Cerebellar cortex (tissue), 1 donor: Measurements from ENCODE around the gene OSBPL10.

ENCODE experiments used
- DNase-seq: peaks from one replicate; pipeline ENCODE4 v3.0.0-alpha.2; 2015; ENCODE audit warnings: low spot score

The OSBPL10 gene

DNA sequence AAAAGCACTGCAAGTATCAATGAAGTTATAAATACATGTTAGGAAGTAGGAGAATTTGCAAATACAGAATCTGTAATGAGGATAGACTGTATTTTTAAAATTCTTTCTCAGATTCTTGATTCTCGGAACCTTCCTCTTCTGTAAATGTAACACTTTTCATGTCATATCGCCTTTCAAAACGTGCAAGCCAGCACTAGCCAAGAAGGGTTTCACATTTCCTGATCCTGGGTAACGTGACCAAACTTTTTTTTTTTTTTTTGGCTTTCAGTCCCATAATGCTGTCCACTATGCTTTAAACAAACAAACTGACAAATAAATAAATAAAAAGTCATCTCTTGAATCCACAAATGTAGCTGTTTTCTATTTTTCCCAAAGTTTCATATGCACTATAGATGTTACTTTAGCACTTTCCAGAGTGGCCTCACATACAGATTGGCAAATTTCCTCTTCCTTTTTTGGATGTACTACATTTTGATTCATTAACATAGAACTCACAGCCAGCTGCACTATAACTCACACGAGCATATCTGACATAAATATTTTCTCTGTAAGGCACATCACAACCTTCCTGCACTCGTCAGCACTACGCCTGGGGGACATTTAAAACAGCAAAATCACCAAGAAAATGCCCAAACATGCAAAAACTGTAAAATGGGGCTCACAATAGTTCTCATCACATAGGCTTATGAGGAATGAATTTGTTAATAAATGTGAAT is 208.1 kb downstream of the OSBPL10 start:
- DNase-seq = no peak

GRCh38 chr3:31772272-31772671 is 208.8 kb downstream of the OSBPL10 start:
- DNase-seq = no peak

GRCh38 chr3:31770822-31771326 is 210.2 kb downstream of the OSBPL10 start:
- DNase-seq = no peak

DNA sequence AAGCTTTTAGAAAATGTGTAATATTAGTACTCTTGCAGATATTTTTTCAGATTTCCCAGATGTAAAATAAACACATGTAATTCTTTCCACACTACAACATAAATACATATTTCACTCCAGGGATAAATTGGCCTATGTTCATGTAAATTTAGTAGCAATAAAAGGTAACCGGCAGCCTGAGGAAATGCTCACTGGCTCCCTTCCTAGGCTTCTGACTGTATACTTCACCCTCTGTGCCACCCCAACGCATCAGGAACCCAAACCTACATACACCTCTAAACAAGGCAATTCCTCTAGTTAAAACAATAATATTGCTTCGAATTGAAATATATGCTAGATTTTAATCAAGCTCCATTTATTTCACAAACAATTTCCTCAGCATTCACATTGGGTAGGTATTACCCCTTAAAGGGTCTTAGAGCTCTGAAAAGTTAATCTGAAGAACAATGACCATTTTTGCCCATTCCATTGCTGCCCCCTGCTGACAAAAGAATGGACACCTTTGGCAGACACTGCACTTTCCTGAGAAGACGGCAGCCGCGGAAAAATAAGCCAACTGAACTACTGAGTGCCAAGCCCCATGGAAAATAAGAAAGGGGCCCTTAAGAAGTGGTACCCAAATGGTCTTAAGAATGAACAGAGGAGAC is 212.5 kb downstream of the OSBPL10 start:
- peak; percentile 68 for DNase-seq

- no peak for DNase-seq
These were observed 213.1 kb downstream of the OSBPL10 start for GRCh38 chr3:31767920-31768319.

GRCh38 chr3:31766669-31767068 is 214.4 kb downstream of the OSBPL10 start:
- DNase-seq = no peak

DNA sequence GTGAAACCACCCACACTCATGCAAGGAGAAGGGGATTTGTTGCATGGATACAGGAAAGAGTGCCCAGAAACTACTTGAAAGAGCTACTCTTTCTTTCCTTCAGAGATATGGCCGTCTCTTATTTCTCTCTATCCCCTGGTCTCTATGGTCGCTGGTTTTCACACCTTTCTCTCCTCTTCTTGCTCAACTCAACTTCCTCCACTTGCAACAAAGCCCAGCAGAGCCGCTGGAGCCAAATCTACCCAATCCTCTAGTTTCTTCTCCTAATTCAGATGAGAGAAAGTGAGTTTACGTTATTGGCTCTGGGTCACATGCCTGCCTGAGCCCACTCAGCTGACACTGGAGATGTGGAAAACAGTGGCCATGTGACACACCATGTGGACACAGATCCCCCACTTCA is 215.2 kb downstream of the OSBPL10 start:
- DNase-seq = no peak

DNA sequence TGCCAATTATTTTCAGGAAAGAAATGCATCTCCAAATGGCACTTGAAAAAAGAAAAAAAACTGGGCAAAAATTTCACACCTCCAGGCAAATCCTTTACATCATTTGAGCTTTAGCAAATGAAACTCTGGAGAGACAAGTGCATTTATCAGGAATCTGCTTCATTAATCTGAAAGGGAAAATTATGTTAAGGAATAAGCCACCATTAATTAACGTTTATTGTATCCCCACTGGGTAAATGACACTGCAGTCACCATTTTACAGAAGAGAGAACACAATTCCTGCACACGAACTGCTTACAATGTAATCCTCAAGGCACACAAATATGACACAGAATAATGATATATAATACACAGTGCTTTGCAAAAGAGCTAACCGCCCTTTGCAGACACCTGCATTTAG is 217.3 kb downstream of the OSBPL10 start:
- no peak for DNase-seq

DNA sequence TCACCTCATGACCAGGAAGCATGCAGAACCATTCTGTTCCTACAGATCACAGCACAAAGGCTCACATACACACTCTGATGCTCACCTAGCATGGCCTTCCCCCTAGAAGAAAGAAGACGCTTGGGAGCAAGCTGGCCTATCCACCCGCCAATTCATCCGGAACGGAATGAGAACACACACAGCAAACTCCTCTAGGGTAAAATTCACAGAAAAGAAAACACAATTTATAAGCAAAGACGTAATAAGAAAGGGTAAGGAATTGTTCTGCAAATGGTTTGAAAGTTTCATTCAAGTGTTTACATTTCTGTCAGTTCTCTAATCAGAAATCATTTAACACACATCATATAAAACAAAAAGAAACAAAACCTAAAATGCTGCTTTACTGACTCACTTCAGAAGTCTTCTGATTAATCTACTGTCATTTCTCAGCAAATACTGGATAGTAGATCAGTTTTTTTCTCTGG is 218.1 kb downstream of the OSBPL10 start:
- no peak for DNase-seq

DNA sequence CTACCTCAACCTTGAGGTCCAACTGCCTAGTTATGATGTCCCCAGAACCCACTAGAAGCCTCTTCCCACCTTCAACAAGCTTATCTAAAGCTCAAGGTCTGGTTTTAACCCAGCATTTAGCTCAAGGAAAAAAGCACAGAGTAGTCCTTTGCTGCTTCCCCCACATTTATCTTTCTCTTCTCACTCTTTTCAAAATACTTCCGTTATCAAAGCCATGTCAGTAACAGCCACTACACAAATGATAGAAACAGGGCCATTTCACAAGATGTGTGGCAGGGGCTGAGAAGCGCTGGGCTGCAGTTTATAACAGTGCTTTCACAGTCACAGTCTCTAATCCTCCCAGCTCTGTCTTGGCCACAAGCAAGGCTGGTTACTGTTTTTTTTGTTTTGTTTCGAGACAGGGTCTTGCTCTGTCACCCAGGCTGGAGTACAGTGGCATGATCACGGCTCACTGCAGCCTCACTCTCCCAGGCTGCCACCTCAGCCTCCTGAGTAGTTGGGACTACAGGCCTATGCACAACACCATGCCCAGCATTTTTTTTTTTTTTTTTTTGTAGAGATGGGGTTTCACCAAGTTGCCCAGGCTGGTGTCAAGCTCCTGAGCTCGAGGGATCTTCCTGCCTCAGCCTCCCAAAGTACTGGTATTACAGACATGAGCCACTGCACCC is 218.8 kb downstream of the OSBPL10 start:
- no peak for DNase-seq

GRCh38 chr3:31760654-31761053 is 220.4 kb downstream of the OSBPL10 start:
- no peak for DNase-seq

DNA sequence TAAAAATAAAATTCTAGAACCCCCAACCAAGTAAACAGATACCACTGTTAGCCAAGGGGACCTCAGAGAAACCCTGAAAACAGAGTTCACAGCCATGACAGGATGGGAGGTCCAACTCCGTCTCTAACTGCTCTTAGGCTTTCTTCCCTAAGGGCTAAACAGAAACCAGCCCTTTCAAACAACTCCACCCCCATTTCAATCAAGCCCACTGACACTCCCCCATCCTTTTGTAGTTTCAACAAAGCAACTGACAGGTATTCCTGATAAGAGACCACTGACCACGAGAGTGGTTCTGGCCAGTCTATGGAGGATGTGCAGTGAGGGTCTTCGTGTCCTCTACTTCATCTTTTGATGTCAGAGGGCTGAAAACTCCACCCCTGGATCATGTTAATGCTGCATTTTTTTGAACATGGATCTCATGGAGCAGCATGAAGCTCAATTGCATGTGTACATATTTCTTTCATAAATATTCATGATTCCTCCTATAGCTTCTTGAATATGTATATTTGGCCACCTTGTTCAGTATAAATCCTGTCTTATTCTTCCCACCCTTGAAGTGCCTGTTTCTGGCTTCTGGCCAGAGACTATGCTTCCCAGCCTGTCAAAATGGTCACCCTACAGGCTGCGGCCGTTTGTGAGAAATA is 222.6 kb downstream of the OSBPL10 start:
- DNase-seq = no peak

DNA sequence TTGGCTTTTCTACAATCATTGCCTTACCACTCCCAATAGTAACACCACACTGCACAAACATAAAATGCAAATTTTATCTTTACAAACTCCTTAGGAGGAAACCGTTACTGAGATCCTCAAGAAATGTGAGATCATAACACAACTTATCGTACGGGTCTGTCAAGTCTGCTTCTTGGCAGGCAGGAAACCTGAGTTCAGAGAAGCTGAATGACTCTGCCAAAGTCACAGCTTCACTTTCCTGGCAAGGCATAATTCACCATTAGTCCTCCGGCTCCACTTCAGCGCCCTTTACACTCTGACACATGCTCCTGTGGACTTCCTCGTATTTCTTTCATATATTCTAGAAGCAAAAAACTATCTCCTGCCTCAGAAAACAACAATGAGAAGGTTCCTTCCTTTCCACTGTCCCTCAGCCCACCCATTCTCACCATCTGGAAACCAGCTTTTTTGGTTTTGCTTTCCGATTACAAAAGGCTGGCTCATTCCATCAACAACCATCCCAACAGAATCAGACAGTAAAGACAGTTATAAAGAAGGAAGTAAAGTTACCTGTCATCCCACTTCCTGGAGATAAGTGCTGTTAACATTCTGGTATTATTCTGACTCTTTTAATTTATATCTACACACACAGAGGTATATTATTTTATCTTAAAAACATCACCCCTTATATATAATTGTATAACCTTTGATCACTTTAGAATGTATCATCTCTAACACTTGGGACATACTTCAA is 225.0 kb downstream of the OSBPL10 start:
- no peak for DNase-seq

GRCh38 chr3:31754575-31755278 is 226.3 kb downstream of the OSBPL10 start:
- DNase-seq = no peak

DNA sequence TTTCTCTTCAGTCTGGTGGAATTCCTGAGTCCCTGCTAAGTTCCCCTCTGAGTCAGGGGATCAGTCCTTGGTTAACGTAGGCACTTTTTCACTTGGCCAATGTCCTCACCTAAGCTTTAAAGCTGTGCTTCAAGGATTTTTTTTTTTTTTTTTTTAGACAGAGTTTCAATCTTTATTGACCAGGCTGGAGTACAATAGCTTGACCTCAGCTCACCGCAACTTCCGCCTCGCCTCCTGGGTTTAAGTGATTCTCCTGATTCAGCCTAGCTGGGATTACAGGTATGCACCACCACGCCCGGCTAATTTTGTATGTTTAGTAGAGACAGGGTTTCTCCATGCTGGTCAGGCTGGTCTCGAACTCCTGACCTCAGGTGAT is 228.0 kb downstream of the OSBPL10 start:
- DNase-seq = no peak

DNA sequence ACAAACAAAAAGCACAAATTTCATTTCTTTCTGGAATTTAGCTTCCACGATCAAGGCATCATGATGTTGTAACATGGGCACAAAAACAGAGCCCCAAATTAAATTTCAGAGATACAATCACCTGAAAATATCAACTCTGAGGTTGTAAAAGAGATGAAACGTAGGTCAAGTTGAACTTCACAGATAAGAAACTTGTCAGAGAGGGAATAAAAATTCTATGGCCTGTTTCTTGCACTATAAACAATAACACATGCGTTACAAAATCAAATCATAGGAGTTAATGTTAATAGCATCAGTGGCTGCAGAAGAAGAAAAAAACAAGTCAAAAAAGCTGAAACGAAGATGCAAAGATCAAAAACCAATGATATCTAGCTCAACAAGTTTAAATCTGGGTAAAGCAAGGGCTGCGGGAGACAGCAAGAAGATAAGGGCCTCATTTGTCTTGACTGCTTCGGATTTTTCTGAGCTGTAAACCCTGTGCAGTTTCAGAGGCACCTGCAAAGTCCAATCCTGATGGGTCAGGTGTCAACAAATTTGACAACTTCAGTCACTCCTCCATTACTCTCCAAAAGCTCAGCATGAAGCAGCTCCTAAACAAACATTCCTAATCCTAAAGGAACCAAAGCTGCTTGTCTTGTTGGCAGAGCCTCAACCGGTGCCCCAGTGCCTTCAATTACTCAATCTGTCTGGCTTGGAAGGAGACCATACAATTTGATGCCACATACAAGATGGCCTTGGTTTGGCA is 228.6 kb downstream of the OSBPL10 start:
- no peak for DNase-seq

DNA sequence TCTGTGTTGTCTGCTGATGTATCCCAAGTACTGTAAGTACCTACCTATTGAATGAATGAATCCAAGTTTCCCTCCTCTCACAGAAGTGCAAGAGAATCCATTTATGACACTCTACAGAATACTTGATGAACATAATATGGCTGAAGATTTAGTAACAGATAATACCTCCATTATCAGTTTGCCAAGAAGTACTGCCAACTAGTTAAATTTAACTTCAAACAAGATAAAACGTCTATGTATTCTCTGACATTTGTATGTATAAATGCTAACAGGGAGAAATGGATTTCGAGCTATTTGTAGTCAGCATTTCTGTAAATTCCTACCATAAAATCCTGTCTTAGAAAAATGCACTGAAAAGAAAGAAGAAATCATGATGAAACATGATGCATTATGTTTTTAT is 230.7 kb downstream of the OSBPL10 start:
- no peak for DNase-seq

- DNase-seq = no peak
These were observed 232.1 kb downstream of the OSBPL10 start for GRCh38 chr3:31748933-31749295.

DNA sequence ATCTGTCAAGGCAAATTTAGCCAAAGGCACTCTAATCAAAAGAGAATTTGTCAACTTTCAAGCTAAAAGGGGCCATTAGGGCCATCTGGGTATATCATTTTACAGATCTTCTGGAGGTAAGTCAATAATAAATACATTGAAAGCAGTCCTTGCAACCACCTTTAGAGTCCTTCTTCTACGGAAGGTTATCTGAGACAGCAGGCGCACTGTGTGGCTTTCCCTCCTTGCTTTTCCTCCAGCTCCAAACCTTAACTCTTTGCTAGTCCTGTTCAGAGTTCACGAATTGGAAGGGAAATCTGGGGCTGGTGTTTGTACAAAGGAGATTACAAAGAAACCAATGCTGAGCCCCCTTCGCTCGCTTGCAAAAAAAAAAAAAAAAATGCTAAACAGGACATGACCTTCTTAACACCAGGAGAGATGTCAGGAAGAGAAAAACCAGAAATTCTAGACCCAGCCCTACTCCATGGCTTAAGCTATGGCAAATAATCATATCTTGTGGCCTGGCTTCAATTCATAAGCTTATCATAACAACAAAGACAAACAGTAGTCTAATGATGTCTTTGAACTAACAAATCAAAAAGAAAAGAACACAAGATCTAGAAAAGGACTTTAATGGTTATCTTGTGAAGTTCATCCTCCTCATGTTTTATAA is 232.7 kb downstream of the OSBPL10 start:
- no peak for DNase-seq

DNA sequence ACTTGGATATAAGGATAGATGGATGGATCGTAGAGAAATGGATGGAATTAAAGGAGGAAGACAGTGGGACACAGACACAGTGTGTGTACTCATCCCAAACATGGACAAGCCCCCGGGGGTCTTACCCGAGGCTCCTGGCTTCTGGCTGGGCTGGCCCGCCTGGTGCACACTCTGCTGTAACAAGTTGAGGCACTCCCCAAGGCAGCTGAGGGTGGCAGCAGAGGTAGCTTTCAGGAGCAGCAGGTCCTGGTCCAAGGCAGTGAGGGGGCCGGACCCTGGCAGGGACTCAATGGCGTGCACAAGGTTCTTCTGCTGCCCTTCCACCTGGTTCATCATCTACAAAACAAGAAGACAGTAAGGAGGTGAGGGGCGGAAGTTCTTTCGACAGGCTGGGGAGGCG is 233.3 kb downstream of the OSBPL10 start:
- DNase-seq = no peak
